Measurements from ENCODE around the gene MINDY2. TPM values are rescaled to one million over a fixed set of nuclear protein-coding genes. Genes with fewer than 3 reads are reported as not detected.

MINDY2 gene
- total RNA-seq, 1 experiment from 2014 or later, result 17.6 TPM

- intact Hi-C loops (cut with micrococcal nuclease), result no loop called here
- H3K4me1 ChIP-seq (ENCODE audit: control insufficient read depth in 1 of 2, insufficient read depth in 2 of 2, low read length in 2 of 2), result peaks cover 5 to 11% of the 10 kb centered on the region in 2 experiments; a peak in 3 of 4 replicates
- no peak for DNase-seq (ENCODE audit: low read depth, low spot score)
- no peak for TF ChIP-seq SIN3A (IDR thresholded peaks at IDR 0.05; ENCODE audit: low read depth)
- no peaks in the 10 kb centered on the region; a peak in 1 of 4 replicates for H3K36me3 ChIP-seq (ENCODE audit: control insufficient read depth in 1 of 2, insufficient read depth in 2 of 2, low read length in 2 of 2)
- H3K79me2 ChIP-seq (ENCODE audit: insufficient read depth, low read length), result no peaks in the 10 kb centered on the region
- no peaks in the 10 kb centered on the region for H3K27me3 ChIP-seq (ENCODE audit: insufficient read depth, low read length)
- no peaks in the 10 kb centered on the region for H3K9me2 ChIP-seq (ENCODE audit: insufficient read depth)
- H3K9me3 ChIP-seq (ENCODE audit: control insufficient read depth in 1 of 2, insufficient read depth in 1 of 2, low read depth in 1 of 2, low read length in 2 of 2), result no peaks in the 10 kb centered on the region
- CTCF ChIA-PET, result no interaction called here
- RAD21 ChIA-PET (ENCODE audit: low non-redundant PET in 1 of 2, low total read pairs in 2 of 2, uncharacterized antibody in 2 of 2, unreplicated experiment in 2 of 2), result no interaction called here
- H3K9ac ChIP-seq (ENCODE audit: low read length), result no peak overlapping the region
- no TSS peak for BruUV-seq (replicated peaks)
- H4K20me1 ChIP-seq (ENCODE audit: insufficient read depth), result no peaks in the 10 kb centered on the region
- H2AFZ ChIP-seq (ENCODE audit: low read depth, low read length, poor library complexity, severe bottlenecking), result no peak overlapping the region
- no peak overlapping the region for H3K4me2 ChIP-seq (ENCODE audit: low read length)
- ATAC-seq, result no peak
- POLR2A ChIA-PET, result interaction anchor here (0.7 kb wide), 1 partner anchor 16 kb away, joined by 3 read pairs; no protein-coding TSS in a partner anchor
- no peak overlapping the region for H3K27ac ChIP-seq (ENCODE audit: low read depth, low read length)
- no peak overlapping the region for H3K4me3 ChIP-seq (replicated peaks in 1 of 2; ENCODE audit: low read depth in 1 of 2, low read length in 2 of 2)
Observed at GRCh38 chr15:58870451-58870850, 99.3 kb downstream of the MINDY2 start.

- Histone ChIP-seq H3K4me1 (ENCODE audit: control insufficient read depth in 1 of 2, insufficient read depth in 2 of 2, low read length in 2 of 2) (no peaks in the 10 kb centered on the region), H3K4me3 (replicated peaks in 1 of 2; ENCODE audit: low read depth in 1 of 2, low read length in 2 of 2) (no peak overlapping the region), H3K36me3 (ENCODE audit: control insufficient read depth in 1 of 2, insufficient read depth in 2 of 2, low read length in 2 of 2) (peaks cover 3% of the 10 kb centered on the region in 2 experiments), H3K27ac (ENCODE audit: low read depth, low read length) (no peak overlapping the region), H3K9me2 (ENCODE audit: insufficient read depth) (no peaks in the 10 kb centered on the region), H3K27me3 (ENCODE audit: insufficient read depth, low read length) (no peaks in the 10 kb centered on the region), H3K9me3 (ENCODE audit: control insufficient read depth in 1 of 2, insufficient read depth in 1 of 2, low read depth in 1 of 2, low read length in 2 of 2) (no peaks in the 10 kb centered on the region), H3K79me2 (ENCODE audit: insufficient read depth, low read length) (no peaks in the 10 kb centered on the region), H3K4me2 (ENCODE audit: low read length) (no peak overlapping the region), H3K9ac (ENCODE audit: low read length) (no peak overlapping the region), H4K20me1 (ENCODE audit: insufficient read depth) (no peaks in the 10 kb centered on the region), H2AFZ (ENCODE audit: low read depth, low read length, poor library complexity, severe bottlenecking) (no peak overlapping the region)
- CTCF ChIA-PET, result no interaction called here
- ATAC-seq, result no peak
- POLR2A ChIA-PET, result no interaction called here
- RAD21 ChIA-PET (ENCODE audit: low non-redundant PET in 1 of 2, low total read pairs in 2 of 2, uncharacterized antibody in 2 of 2, unreplicated experiment in 2 of 2), result no interaction called here
- DNase-seq (ENCODE audit: low read depth, low spot score), result no peak
- TF ChIP-seq REST (IDR thresholded peaks at IDR 0.05; ENCODE audit: low read depth), result no peak
- no peak for TF ChIP-seq ZNF274 (IDR thresholded peaks at IDR 0.05; ENCODE audit: low read depth, low read length)
- TF ChIP-seq POLR2A (IDR thresholded peaks at IDR 0.05; ENCODE audit: borderline replicate concordance, extremely low read depth, insufficient read depth, insufficient read length), result no peak
- no peak for TF ChIP-seq ELF1 (IDR thresholded peaks at IDR 0.05; ENCODE audit: borderline replicate concordance, low read depth)
- TF ChIP-seq ATF3 (IDR thresholded peaks at IDR 0.05), result no peak
- no peak for TF ChIP-seq EGR1 (IDR thresholded peaks at IDR 0.05; ENCODE audit: low read depth)
- TF ChIP-seq EZH2 (IDR thresholded peaks at IDR 0.05), result no peak
- TF ChIP-seq FOSL1 (IDR thresholded peaks at IDR 0.05; ENCODE audit: low read depth), result no peak
- no peak for TF ChIP-seq CBX3 (IDR thresholded peaks at IDR 0.05; ENCODE audit: low read depth)
- no peak for TF ChIP-seq POLR2AphosphoS5 (IDR thresholded peaks at IDR 0.05; ENCODE audit: low read depth, low read length)
- no peak for TF ChIP-seq CTCF (IDR thresholded peaks at IDR 0.05 in 2 of 3, conservative IDR thresholded peaks at IDR 0.05 in 1 of 3; ENCODE audit: borderline replicate concordance in 1 of 3, insufficient read depth in 1 of 3, low read depth in 2 of 3, low read length in 2 of 3)
- TF ChIP-seq MAX (IDR thresholded peaks at IDR 0.05), result no peak
- TF ChIP-seq YY1 (IDR thresholded peaks at IDR 0.05; ENCODE audit: extremely low read depth, insufficient replicate concordance, low read depth, low read length), result no peak
- no TSS peak for BruUV-seq (replicated peaks)
- intact Hi-C loops (cut with micrococcal nuclease), result no loop called here
Observed at GRCh38 chr15:58873267-58873666, 102.2 kb downstream of the MINDY2 start.
